ENCODE results near the gene SORCS2.

DNA sequence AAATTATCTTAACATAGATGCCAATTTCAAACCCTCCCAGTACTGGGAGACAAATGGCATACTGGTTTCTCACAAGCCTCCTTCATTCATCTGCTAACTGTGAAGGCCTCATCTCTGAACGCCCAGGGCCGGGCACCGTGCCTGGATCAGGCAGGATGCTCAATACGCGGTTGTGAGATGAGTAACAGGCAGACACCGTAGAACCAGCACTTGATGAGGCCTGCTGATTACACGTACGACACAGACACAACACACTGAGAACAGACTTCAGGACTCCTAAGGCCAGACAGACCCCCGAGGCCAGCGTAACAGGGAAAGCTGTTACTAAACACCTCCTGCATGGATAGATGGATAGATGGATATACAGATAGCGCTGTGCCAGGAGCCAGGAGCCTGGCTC lies 592.7 kb downstream of the SORCS2 start:
- TF ChIP-seq, protein P1, sequence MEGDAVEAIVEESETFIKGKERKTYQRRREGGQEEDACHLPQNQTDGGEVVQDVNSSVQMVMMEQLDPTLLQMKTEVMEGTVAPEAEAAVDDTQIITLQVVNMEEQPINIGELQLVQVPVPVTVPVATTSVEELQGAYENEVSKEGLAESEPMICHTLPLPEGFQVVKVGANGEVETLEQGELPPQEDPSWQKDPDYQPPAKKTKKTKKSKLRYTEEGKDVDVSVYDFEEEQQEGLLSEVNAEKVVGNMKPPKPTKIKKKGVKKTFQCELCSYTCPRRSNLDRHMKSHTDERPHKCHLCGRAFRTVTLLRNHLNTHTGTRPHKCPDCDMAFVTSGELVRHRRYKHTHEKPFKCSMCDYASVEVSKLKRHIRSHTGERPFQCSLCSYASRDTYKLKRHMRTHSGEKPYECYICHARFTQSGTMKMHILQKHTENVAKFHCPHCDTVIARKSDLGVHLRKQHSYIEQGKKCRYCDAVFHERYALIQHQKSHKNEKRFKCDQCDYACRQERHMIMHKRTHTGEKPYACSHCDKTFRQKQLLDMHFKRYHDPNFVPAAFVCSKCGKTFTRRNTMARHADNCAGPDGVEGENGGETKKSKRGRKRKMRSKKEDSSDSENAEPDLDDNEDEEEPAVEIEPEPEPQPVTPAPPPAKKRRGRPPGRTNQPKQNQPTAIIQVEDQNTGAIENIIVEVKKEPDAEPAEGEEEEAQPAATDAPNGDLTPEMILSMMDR (IDR thresholded peaks at IDR 0.05; ENCODE audit: low read depth, low read length) = no peak
- no peak for TF ChIP-seq POLR2A (IDR thresholded peaks at IDR 0.05; ENCODE audit: extremely low read depth, insufficient read length)
